Measurements from ENCODE around the gene SLC46A3.
A peak's percentile ranks its signal among the peaks of the same experiment; 100 is the strongest.

The SLC46A3 gene

GRCh38 chr13:28741084-28741491 is 22.3 kb upstream of the SLC46A3 start:
- no peaks in the 10 kb centered on the region for H3K79me2 ChIP-seq (ENCODE audit: low read length)
- H4K20me1 ChIP-seq (ENCODE audit: insufficient read depth, low read length): no peaks in the 10 kb centered on the region
- TF ChIP-seq CTCF (IDR thresholded peaks at IDR 0.05; ENCODE audit: low read depth, low read length) (no peak), EZH2phosphoT487 (IDR thresholded peaks at IDR 0.05; ENCODE audit: low read depth) (no peak)
- H3K27me3 ChIP-seq (ENCODE audit: low read depth, low read length): no peaks in the 10 kb centered on the region
- H3K9ac ChIP-seq (ENCODE audit: low read length): no peak overlapping the region; the same call in 1 of the 2 replicates
- no peak overlapping the region; the same call in 1 of the 2 replicates for H2AFZ ChIP-seq (ENCODE audit: low read depth, low read length)
- H3K4me1 ChIP-seq (ENCODE audit: low read length): peaks cover 15% of the 10 kb centered on the region
- H3K4me3 ChIP-seq (ENCODE audit: low read length): no peak overlapping the region
- H3K4me2 ChIP-seq (ENCODE audit: low read length): peak overlapping the region; percentile 46
- peak overlapping the region; percentile 36 for H3K27ac ChIP-seq (ENCODE audit: low read length)
- no peaks in the 10 kb centered on the region for H3K9me3 ChIP-seq (ENCODE audit: insufficient read depth, low read length)
- H3K36me3 ChIP-seq (replicated peaks; ENCODE audit: low read depth, low read length): no peaks in the 10 kb centered on the region

- TF ChIP-seq CTCF (IDR thresholded peaks at IDR 0.05; ENCODE audit: low read depth, low read length) (no peak), EZH2phosphoT487 (IDR thresholded peaks at IDR 0.05; ENCODE audit: low read depth) (no peak)
- H3K79me2 ChIP-seq (ENCODE audit: low read length): no peaks in the 10 kb centered on the region
- no peaks in the 10 kb centered on the region for H3K27me3 ChIP-seq (ENCODE audit: low read depth, low read length)
- H3K4me2 ChIP-seq (ENCODE audit: low read length): no peak overlapping the region
- peaks cover 15% of the 10 kb centered on the region for H3K4me1 ChIP-seq (ENCODE audit: low read length)
- no peak overlapping the region for H3K4me3 ChIP-seq (ENCODE audit: low read length)
- no peak overlapping the region for H3K9ac ChIP-seq (ENCODE audit: low read length)
- H3K36me3 ChIP-seq (replicated peaks; ENCODE audit: low read depth, low read length): no peaks in the 10 kb centered on the region
- no peak overlapping the region for H2AFZ ChIP-seq (ENCODE audit: low read depth, low read length)
- no peaks in the 10 kb centered on the region for H4K20me1 ChIP-seq (ENCODE audit: insufficient read depth, low read length)
- H3K9me3 ChIP-seq (ENCODE audit: insufficient read depth, low read length): no peaks in the 10 kb centered on the region
- H3K27ac ChIP-seq (ENCODE audit: low read length): no peak overlapping the region
These were observed 20.6 kb upstream of the SLC46A3 start for GRCh38 chr13:28739376-28739775.

GRCh38 chr13:28735481-28736029 is 16.8 kb upstream of the SLC46A3 start:
- TF ChIP-seq EZH2phosphoT487 (IDR thresholded peaks at IDR 0.05; ENCODE audit: low read depth): no peak
- TF ChIP-seq CTCF (IDR thresholded peaks at IDR 0.05; ENCODE audit: low read depth, low read length): no peak
- H3K9ac ChIP-seq (ENCODE audit: low read length): no peak overlapping the region
- H3K36me3 ChIP-seq (replicated peaks; ENCODE audit: low read depth, low read length): no peaks in the 10 kb centered on the region
- H3K4me3 ChIP-seq (ENCODE audit: low read length): no peak overlapping the region
- no peak overlapping the region for H3K4me2 ChIP-seq (ENCODE audit: low read length)
- H4K20me1 ChIP-seq (ENCODE audit: insufficient read depth, low read length): no peaks in the 10 kb centered on the region
- no peak overlapping the region for H2AFZ ChIP-seq (ENCODE audit: low read depth, low read length)
- H3K27ac ChIP-seq (ENCODE audit: low read length): no peak overlapping the region
- H3K27me3 ChIP-seq (ENCODE audit: low read depth, low read length): no peaks in the 10 kb centered on the region
- H3K4me1 ChIP-seq (ENCODE audit: low read length): peaks cover 1% of the 10 kb centered on the region
- H3K9me3 ChIP-seq (ENCODE audit: insufficient read depth, low read length): no peaks in the 10 kb centered on the region
- H3K79me2 ChIP-seq (ENCODE audit: low read length): no peaks in the 10 kb centered on the region

GRCh38 chr13:28734906-28735305 is 16.1 kb upstream of the SLC46A3 start:
- Histone ChIP-seq H3K4me2 (ENCODE audit: low read length) (no peak overlapping the region), H3K9ac (ENCODE audit: low read length) (no peak overlapping the region), H3K27me3 (ENCODE audit: low read depth, low read length) (no peaks in the 10 kb centered on the region), H3K4me1 (ENCODE audit: low read length) (no peaks in the 10 kb centered on the region), H3K36me3 (replicated peaks; ENCODE audit: low read depth, low read length) (no peaks in the 10 kb centered on the region), H4K20me1 (ENCODE audit: insufficient read depth, low read length) (no peaks in the 10 kb centered on the region), H3K9me3 (ENCODE audit: insufficient read depth, low read length) (no peaks in the 10 kb centered on the region), H3K27ac (ENCODE audit: low read length) (no peak overlapping the region), H2AFZ (ENCODE audit: low read depth, low read length) (no peak overlapping the region), H3K4me3 (ENCODE audit: low read length) (no peak overlapping the region), H3K79me2 (ENCODE audit: low read length) (no peaks in the 10 kb centered on the region)
- TF ChIP-seq CTCF (IDR thresholded peaks at IDR 0.05; ENCODE audit: low read depth, low read length): no peak
- TF ChIP-seq EZH2phosphoT487 (IDR thresholded peaks at IDR 0.05; ENCODE audit: low read depth): no peak
